Renal cortex interstitium (tissue), 11 donors: Measurements from ENCODE around the gene TESK1. TPM values are rescaled to one million over a fixed set of nuclear protein-coding genes. Genes with fewer than 3 reads are reported as not detected.
A peak's percentile ranks its signal among the peaks of the same experiment; 100 is the strongest.
"Not testable (repeated sequence)": the region's sequence is repeated elsewhere in the genome, so short reads cannot be mapped to it uniquely, and the experiment has no call there.

ENCODE experiments used
- DNase-seq, 11 donors: peaks; one replicate each; pipeline ENCODE4 v3.0.0-alpha.2; 2013; ENCODE audit warnings: low read depth in 9 of 11, low spot score in 4 of 11; ENCODE audit errors: extremely low read depth in 1 of 11
- polyA plus RNA-seq, 3 donors: library from polyadenylated mRNA; unstranded; fragments of 120-200 nt; gene quantifications; one replicate each; pipeline ENCODE4 v1.2.1, GENCODE V29; 2013; ENCODE audit not compliant: insufficient read length in 3 of 3

TESK1 gene
- polyA plus RNA-seq, 3 donors = 36.0 to 42.5 (median 38.5) TPM

DNA sequence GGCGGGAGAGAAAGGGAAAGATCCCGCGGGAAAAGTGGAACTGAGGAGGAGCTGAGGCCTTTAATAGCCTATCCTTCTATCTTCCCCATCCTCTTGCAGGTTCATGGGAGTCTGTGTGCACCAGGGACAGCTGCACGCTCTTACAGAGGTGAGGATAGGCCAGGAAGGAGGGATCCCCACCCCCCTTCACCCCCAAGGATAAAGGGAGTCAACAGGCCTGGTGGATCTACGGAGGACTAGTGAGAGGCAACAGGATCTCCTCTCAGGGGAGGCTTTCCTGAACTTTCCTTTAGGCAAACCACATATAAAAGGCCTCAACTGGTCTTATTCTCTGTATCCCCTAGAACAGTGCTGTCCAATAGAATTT lies 1.1 kb downstream of the TESK1 start:
- DNase-seq = no peak

DNA sequence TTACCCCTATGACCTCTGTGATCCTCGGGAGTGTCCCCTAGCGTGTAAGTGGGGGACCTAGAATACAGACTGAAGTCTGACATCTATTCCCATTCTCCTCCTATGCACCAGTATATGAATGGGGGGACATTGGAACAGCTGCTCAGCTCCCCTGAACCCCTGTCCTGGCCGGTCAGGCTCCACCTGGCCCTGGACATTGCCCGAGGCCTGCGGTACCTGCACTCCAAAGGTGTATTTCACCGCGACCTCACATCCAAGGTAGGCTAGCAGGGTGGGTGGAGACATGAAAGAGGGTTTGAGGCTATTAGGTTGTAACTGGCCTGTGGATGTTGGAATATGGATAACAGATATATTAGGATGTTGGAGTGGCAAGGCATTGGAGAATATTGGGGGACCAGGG lies 1.7 kb downstream of the TESK1 start:
- no peak for DNase-seq

DNA sequence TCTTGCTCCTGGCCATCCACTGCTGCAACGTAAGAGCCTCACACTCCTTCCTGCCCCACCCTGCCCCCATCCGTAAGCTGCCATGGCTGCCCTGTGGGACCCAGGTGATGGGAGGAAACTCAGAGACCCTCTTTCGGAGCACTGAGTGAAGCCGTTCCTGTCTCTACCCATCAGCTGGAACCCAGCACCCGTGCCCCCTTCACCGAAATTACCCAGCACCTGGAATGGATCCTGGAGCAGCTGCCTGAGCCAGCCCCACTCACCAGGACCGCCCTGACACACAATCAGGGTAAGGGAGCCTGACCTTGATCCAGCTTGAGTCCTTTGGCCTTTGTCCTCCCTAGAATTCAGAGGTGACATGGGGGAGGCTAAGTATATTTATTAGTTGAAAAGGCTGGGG lies 3.2 kb downstream of the TESK1 start:
- no peak for DNase-seq

DNA sequence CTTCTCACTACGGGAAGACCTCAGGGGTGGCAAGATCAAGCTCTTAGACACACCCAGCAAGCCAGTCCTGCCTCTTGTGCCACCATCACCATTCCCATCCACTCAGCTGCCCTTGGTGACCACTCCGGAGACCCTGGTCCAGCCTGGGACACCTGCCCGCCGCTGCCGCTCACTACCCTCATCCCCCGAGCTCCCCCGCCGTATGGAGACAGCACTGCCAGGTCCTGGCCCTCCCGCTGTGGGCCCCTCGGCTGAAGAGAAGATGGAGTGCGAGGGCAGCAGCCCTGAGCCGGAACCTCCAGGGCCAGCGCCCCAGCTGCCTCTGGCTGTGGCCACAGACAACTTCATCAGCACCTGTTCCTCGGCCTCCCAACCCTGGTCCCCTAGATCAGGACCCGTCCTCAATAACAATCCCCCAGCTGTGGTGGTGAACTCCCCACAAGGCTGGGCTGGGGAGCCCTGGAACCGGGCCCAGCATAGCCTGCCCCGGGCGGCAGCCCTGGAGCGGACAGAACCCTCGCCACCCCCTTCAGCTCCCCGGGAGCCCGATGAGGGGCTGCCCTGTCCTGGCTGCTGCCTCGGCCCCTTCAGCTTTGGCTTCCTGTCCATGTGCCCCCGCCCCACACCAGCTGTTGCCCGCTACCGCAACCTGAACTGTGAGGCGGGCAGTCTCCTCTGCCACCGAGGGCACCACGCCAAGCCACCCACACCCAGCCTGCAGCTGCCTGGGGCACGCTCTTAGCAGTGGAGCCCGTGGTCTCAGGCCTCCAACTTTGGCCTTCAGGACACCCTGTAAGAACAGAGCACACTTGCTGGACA lies 4.1 kb downstream of the TESK1 start:
- DNase-seq = no peak

DNA sequence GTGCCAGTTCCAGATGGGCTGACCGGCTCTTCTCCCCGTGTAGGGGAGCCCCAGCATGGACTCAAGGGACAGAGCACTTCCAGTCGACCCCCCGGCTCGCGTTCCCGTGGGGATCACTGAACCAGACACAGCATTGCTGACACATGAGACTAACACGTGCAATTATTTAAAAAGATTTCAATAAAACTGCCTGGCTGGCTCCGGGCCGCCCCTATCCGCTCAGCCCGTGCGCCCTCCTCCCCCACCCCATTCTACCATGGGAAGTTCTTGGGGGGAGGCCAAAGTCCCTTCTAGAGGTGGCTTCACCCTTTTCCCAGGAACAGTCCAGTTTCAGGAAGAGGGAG lies 4.7 kb downstream of the TESK1 start:
- no peak for DNase-seq

DNA sequence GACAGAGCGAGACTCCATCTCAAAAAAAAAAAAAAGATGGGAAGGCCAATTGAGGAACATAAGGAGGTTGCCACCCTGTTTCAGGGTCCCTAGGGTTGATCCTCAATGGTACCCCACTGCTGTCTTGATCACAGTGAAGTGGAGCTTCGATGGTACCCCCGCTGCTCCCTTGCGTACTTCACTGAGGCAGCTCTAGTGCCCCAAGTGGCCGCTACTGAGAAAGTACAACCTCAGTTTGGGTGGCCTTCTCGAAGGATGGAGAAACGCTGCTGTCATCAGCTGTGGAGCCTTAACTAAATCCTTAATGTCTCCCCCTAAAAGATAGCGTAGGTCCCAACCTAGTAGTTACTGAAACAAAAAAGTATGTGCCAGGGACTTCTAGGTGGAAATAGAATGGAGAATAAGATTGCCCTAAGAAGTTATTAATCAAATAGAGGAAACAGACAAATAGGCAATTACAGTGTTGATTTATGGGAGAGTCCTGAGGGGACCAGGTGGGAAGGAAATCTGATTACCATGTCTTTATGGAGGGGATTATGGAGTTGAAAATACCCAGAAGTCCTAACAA lies 6.3 kb downstream of the TESK1 start:
- no peak for DNase-seq

DNA sequence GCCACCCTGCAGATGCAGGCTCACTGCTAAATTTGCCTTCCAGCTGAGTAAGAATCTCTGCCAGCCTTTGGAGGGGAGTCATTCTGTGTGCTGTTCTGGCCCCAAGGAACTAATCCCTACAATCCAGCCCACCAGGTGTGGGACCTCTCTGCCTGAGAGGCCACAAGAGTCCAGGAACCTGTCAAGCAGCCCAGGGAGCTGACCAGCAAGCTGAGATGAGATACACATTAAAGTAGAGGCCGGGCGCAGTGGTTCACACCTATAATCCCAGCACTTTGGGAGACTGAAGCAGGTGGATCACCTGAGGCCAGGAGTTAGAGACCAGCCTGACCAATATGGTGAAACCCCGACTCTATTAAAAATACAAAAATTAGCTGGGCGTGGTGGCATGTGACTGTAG lies 7.0 kb downstream of the TESK1 start:
- DNase-seq = not testable (repeated sequence)

DNA sequence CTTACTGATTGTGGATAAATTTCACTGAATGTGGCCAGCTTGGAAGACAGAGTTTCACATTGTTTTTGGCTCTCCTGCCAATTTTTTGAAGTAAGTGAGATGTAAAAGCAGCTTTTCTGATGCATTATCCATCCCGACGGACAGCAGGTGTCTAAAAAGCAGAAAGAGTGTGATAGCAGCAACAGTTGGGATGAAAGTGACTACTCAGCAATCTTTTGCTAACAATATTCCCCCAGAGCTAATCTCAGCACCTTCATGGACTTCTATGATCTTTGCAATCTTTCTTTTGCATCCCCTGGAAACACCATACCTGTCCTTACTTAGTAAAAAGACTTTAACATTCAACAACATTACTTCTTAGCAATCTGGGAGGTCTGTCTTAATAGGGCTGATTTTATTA lies 7.8 kb downstream of the TESK1 start:
- DNase-seq = no peak

DNA sequence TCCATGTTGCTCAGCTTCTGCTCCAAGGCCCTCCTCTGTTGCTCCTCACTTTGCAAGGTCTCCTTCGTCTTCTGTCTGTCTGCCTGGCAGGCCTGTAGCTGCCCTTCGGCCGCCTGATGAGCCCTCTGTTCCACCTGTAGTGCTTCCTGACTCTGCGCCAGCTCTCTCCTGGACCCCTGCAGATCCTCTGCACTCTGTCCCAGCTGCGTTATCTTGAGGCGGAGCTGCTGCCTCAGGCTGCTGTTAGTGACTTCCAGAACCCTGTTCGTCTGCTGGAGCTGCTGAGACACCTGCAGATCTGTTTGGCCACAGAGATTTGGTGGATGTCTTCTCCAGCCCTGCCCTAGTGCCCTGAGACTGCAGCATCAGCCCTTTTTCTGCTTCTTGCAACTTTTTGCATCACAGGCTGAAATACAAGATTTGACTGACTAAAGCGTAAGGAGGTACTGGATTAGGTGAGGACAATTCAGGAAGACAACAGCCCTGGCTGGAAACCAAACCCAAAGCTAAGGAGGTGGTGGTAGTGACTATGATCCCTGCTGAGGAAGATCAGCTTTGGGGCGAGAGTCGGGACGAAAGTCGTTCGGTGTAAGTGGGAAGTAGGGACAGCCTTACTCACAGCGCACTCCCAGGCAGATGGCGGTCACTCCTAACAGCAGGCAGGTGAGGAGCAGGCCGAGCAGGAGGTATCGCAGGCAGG lies 11.1 kb downstream of the TESK1 start:
- no peak for DNase-seq

DNA sequence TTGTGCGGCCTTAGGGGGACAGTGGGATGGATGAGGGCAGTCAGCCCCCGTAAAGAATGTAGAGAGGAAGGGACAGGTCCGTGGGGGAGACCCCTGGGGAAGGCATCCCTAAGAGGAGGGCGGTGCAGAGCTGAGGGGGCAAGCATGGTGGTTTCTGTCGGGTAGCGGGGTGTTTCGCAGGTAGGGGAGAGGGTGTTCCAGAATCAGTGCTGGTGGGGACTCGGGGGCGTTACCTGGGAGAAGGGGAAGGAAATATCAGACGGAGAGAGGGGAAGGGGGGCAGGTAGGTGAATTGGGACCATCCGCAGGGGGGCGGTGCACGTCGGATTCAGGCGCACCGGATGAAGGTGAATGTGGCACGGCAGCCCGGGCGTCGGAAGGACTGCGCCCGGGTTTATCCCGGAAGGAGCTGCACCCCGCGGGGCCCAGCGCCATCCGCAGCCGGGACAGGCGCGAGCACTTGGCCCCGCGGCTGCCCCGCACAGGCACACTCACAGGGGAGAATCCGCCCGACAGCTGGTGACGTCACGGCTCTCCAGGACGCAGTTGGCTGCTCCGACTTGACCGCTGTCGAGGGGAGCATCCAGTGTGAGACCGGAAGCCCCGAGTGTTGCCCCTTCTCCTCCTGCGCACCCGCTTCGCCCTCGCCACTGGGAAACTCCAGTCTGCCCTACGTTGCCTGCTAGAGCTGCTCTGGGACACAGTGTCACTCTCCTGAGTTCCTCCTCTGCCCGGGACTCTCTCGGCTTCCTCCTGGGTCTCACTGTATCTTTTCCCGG lies 11.8 kb downstream of the TESK1 start:
- peak in 5 of 11 donors; percentile 10 to 56 (median 52) for DNase-seq

DNA sequence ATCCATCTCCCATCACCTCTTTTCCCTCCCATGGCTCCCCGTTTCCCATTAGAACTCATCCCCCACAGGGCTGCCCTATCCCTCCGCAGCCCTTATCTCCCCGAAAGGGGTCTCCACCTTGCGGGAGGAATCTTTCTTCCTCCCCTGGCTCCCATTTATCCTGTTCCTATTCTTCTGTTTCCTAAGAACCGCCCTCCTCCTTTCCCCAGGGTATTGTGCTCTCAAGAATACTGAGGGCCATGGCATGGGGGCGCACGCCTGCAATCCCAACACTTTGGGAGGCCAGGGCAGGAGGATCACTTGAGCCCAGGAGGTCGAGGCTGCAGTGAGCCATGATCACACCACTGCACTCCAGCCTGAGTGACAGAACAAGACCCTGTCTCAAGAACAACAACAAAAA lies 12.5 kb downstream of the TESK1 start:
- no peak for DNase-seq

DNA sequence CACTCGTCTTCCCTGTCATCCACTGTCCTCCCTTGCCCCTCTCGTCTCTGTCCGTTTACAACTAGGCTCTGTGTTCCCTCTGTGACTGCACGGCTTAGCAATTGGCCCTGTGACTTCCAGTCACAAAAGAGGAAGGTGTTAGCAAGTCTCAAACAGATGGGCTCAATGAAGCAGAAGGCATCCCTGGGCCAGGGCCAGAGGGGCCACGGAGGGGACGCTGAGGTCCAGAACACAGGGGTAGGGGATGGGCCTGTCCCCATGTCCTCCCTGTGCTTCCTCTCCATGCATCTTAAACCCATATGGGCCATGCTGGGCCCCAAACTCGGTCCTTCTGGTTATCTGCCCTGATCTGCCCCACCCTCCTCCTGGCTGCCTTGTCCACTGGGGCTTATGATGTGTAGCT lies 13.3 kb downstream of the TESK1 start, which contains the start of gene CD72:
TSS of gene CD72 (minus strand) at position 89 of the 403 bp plus-strand sequence. CDS start 110 bp downstream, outside the sequence.
- no peak for DNase-seq

DNA sequence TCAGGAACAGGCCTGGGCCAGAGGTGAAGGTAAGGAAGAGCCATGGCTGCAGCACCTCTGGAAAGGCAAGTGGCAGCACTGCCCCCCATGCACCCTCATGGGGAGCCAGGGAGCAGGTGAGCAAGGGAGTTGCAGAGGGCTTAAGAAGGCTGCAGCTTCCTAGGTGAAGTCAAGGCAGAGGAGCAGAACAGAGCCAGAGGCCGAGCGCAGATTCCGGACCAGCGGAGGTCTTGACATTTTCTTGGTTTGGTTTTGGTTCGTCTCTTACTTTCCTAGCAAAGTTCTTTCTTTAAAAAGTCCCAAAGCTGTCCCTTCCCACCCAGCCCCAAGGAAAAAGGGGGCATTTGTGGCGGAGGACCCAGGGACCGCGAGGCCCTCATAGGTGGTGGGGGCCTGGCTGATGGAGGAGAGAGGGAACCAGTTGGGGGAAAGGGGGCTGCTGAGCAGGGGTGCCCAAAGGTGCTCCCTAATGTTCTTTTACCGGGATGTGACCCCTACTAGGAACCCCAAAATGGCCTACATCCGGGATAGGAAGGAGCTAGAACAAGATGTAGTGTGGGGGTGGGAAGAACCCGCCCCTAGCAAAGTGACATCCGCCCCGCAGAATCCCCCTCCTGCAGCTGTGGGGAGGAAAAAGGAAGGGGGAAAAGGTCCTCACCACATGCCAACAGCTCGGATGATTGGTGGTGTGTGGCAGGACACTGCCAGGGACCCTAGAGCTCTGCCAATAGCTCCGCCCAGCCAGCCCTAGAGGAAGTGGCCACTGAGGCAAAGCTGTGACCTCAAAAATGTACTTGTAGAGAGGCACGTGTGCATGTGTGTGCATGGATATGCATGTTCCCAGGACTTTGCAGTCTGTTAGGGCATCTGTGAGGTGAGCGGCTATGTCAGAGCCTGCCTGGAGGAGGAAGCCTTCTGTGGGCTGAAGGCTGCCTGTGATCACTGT lies 14.1 kb downstream of the TESK1 start:
- DNase-seq = no peak

DNA sequence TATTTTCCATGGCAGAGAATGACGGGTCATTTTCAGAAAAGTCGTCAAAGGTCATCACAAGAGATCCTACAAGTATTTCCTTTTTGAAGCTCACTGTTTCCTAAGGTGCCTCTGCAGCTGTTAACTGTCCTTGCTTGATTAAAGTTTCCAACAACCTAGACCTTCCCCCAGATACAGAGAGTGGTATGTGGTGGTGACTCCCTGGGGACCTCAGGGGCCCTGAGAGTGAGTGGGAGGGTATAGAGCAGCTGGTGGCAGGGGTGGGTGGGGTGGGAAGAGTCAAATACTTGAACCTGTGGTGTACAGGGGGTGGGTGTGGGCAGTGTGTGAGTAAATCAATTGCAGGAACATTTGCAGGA lies 14.7 kb downstream of the TESK1 start:
- DNase-seq = no peak

DNA sequence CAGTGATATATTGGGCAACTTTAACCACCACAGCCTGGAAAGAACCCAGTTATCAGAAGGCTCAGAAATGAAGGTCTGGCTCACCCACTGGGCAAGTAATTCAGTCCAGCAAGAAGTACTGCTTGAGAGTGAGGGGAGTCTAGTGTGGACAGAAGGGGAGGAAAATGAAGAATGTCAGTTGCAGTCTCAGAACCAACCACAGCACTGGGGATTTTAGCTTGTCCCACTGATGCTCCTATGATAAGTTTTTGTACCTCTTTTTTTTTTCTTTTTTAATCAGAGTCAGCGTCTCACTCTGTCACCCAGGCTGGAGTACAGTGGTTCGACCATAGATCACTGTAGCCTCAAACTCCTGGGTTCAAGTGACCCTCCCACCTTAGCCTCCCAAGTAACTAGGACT lies 22.5 kb downstream of the TESK1 start:
- no peak for DNase-seq

DNA sequence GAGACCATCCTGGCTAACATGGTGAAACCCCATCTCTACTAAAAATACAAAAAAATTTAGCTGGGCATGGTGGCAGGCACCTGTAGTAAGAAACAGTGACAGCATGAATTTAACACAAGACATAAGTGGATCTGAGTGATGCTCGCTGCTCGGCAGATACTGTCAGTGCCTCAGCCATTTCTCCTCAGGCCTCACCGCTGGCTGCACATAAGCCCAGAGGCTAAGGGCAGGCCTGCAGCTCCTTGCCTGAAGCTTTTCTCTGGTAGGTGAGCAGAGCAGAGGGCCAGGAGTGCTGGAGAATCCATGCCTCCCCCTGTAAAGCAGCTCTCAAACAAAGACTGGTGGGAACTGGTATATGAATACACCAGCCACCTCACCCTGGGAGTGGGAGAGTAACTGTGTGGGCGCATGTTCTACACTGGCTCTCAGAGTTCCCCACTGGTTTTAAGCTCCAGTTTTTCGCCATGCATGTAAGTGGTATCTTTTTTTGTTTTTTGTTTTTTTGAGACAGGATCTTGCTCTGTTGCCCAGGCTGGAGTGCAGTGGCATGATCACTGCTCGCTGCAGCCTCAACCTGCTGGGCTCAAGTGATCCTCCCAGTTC lies 23.4 kb downstream of the TESK1 start:
- DNase-seq = no peak

DNA sequence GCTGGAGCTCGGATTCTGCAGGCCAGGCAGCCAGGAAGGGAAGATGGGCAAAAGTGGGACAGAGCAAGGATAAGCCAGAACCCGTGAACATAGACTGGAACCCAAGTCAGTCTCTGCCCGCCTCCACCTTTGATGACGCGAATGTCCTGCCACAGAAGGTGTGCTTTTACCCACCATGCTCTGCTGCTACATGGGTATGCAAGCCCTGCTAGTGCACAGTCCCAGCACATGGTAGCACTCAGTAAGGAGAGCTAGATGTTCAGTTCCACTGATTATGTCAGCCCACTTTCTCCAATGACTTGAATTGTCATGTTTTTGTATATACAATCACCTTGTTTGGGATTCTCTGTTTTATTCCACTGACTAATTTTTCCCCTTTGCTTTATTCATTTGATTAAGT lies 24.5 kb downstream of the TESK1 start:
- no peak for DNase-seq

DNA sequence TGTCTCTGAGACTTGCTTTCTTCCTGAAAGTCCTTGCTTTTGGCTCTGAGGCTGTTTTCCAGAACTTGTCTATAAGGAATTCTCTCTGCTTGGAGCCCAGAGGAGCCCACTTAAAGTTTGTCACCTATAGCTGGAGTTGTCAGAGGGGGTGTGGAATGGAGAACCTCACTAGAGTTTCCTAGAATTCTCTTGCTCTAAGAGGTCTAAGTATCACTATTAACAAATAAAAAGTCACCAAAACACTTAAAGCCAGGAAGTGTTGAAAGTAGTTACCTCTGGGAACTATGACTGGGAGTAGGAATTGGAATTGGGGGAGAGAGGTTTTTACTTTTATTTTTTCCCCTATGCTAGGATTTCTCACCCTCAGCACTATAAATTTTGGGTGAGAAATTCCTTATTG lies 30.7 kb downstream of the TESK1 start:
- no peak for DNase-seq
